ENCODE measurements around the gene GABRB3.

The GABRB3 gene

GRCh38 chr15:26661107-26661506 lies 111.8 kb downstream of the GABRB3 start:
- Histone ChIP-seq H3K9me3 (ENCODE audit: control insufficient read depth, low read length) (no peaks in the 10 kb centered on the region), H3K4me1 (ENCODE audit: control insufficient read depth, insufficient read depth, low read length) (peaks cover 5% of the 10 kb centered on the region), H3K36me3 (ENCODE audit: control insufficient read depth, insufficient read depth, low read length) (no peaks in the 10 kb centered on the region), H3K4me3 (ENCODE audit: insufficient read depth, low read depth, low read length) (no peak overlapping the region), H3K27me3 (ENCODE audit: control insufficient read depth, insufficient read depth, low read length, poor library complexity, severe bottlenecking) (no peaks in the 10 kb centered on the region), H3K27ac (ENCODE audit: insufficient read depth, low read depth, low read length, poor library complexity, severe bottlenecking) (no peak overlapping the region)
- WGBS, 2 experiments, result 95 to 98% methylated on average over 3 of the region's 3 CpGs

- H3K36me3 ChIP-seq (ENCODE audit: control insufficient read depth, insufficient read depth, low read length), result no peaks in the 10 kb centered on the region
- H3K9me3 ChIP-seq (ENCODE audit: control insufficient read depth, low read length), result no peaks in the 10 kb centered on the region
- H3K27ac ChIP-seq (ENCODE audit: insufficient read depth, low read depth, low read length, poor library complexity, severe bottlenecking), result no peak overlapping the region
- no peaks in the 10 kb centered on the region for H3K27me3 ChIP-seq (ENCODE audit: control insufficient read depth, insufficient read depth, low read length, poor library complexity, severe bottlenecking)
- H3K4me3 ChIP-seq (ENCODE audit: insufficient read depth, low read depth, low read length), result no peak overlapping the region
- WGBS, 2 experiments, result 92 to 98% methylated on average over 4 to 5 of the region's 6 CpGs
- H3K4me1 ChIP-seq (ENCODE audit: control insufficient read depth, insufficient read depth, low read length), result peaks cover 5% of the 10 kb centered on the region
Measured at GRCh38 chr15:26660241-26660640, 112.6 kb downstream of the GABRB3 start.

GRCh38 chr15:26658290-26658689 lies 114.6 kb downstream of the GABRB3 start:
- Histone ChIP-seq H3K9me3 (ENCODE audit: control insufficient read depth, low read length) (no peaks in the 10 kb centered on the region), H3K4me3 (ENCODE audit: insufficient read depth, low read depth, low read length) (no peak overlapping the region), H3K27ac (ENCODE audit: insufficient read depth, low read depth, low read length, poor library complexity, severe bottlenecking) (no peak overlapping the region), H3K36me3 (ENCODE audit: control insufficient read depth, insufficient read depth, low read length) (no peaks in the 10 kb centered on the region), H3K4me1 (ENCODE audit: control insufficient read depth, insufficient read depth, low read length) (peaks cover 5% of the 10 kb centered on the region), H3K27me3 (ENCODE audit: control insufficient read depth, insufficient read depth, low read length, poor library complexity, severe bottlenecking) (no peaks in the 10 kb centered on the region)
- WGBS, 2 experiments, result 88 to 99% methylated on average over 2 of the region's 2 CpGs

GRCh38 chr15:26656080-26656479 lies 116.8 kb downstream of the GABRB3 start:
- Histone ChIP-seq H3K27me3 (ENCODE audit: control insufficient read depth, insufficient read depth, low read length, poor library complexity, severe bottlenecking) (no peaks in the 10 kb centered on the region), H3K4me1 (ENCODE audit: control insufficient read depth, insufficient read depth, low read length) (no peaks in the 10 kb centered on the region), H3K36me3 (ENCODE audit: control insufficient read depth, insufficient read depth, low read length) (no peaks in the 10 kb centered on the region), H3K9me3 (ENCODE audit: control insufficient read depth, low read length) (no peaks in the 10 kb centered on the region), H3K27ac (ENCODE audit: insufficient read depth, low read depth, low read length, poor library complexity, severe bottlenecking) (no peak overlapping the region), H3K4me3 (ENCODE audit: insufficient read depth, low read depth, low read length) (no peak overlapping the region)
- WGBS, 2 experiments, result 92 to 95% methylated on average over 6 of the region's 6 CpGs

GRCh38 chr15:26651909-26652308 lies 121.0 kb downstream of the GABRB3 start:
- Histone ChIP-seq H3K27ac (ENCODE audit: insufficient read depth, low read depth, low read length, poor library complexity, severe bottlenecking) (no peak overlapping the region), H3K4me3 (ENCODE audit: insufficient read depth, low read depth, low read length) (no peak overlapping the region), H3K36me3 (ENCODE audit: control insufficient read depth, insufficient read depth, low read length) (no peaks in the 10 kb centered on the region), H3K4me1 (ENCODE audit: control insufficient read depth, insufficient read depth, low read length) (no peaks in the 10 kb centered on the region), H3K27me3 (ENCODE audit: control insufficient read depth, insufficient read depth, low read length, poor library complexity, severe bottlenecking) (no peaks in the 10 kb centered on the region), H3K9me3 (ENCODE audit: control insufficient read depth, low read length) (no peaks in the 10 kb centered on the region)
- WGBS, 2 experiments, result 68 to 73% methylated on average over 1 of the region's 1 CpG

- WGBS, 2 experiments, result 96% methylated on average over 6 of the region's 6 CpGs
- no peaks in the 10 kb centered on the region for H3K36me3 ChIP-seq (ENCODE audit: control insufficient read depth, insufficient read depth, low read length)
- H3K27ac ChIP-seq (ENCODE audit: insufficient read depth, low read depth, low read length, poor library complexity, severe bottlenecking), result no peak overlapping the region
- H3K27me3 ChIP-seq (ENCODE audit: control insufficient read depth, insufficient read depth, low read length, poor library complexity, severe bottlenecking), result no peaks in the 10 kb centered on the region
- no peak overlapping the region for H3K4me3 ChIP-seq (ENCODE audit: insufficient read depth, low read depth, low read length)
- no peaks in the 10 kb centered on the region for H3K9me3 ChIP-seq (ENCODE audit: control insufficient read depth, low read length)
- H3K4me1 ChIP-seq (ENCODE audit: control insufficient read depth, insufficient read depth, low read length), result no peaks in the 10 kb centered on the region
Measured at GRCh38 chr15:26648676-26649075, 124.2 kb downstream of the GABRB3 start.

GRCh38 chr15:26644948-26645347 lies 127.9 kb downstream of the GABRB3 start:
- 92 to 97% methylated on average over 9 of the region's 9 CpGs for WGBS, 2 experiments
- H3K4me1 ChIP-seq (ENCODE audit: control insufficient read depth, insufficient read depth, low read length), result no peaks in the 10 kb centered on the region
- H3K36me3 ChIP-seq (ENCODE audit: control insufficient read depth, insufficient read depth, low read length), result no peaks in the 10 kb centered on the region
- H3K4me3 ChIP-seq (ENCODE audit: insufficient read depth, low read depth, low read length), result no peak overlapping the region
- H3K9me3 ChIP-seq (ENCODE audit: control insufficient read depth, low read length), result no peaks in the 10 kb centered on the region
- H3K27ac ChIP-seq (ENCODE audit: insufficient read depth, low read depth, low read length, poor library complexity, severe bottlenecking), result no peak overlapping the region
- no peaks in the 10 kb centered on the region for H3K27me3 ChIP-seq (ENCODE audit: control insufficient read depth, insufficient read depth, low read length, poor library complexity, severe bottlenecking)

- 93% methylated on average over 6 of the region's 6 CpGs for WGBS, 2 experiments
- Histone ChIP-seq H3K27ac (ENCODE audit: insufficient read depth, low read depth, low read length, poor library complexity, severe bottlenecking) (no peak overlapping the region), H3K4me3 (ENCODE audit: insufficient read depth, low read depth, low read length) (no peak overlapping the region), H3K9me3 (ENCODE audit: control insufficient read depth, low read length) (no peaks in the 10 kb centered on the region), H3K36me3 (ENCODE audit: control insufficient read depth, insufficient read depth, low read length) (no peaks in the 10 kb centered on the region), H3K4me1 (ENCODE audit: control insufficient read depth, insufficient read depth, low read length) (no peaks in the 10 kb centered on the region), H3K27me3 (ENCODE audit: control insufficient read depth, insufficient read depth, low read length, poor library complexity, severe bottlenecking) (no peaks in the 10 kb centered on the region)
Measured at GRCh38 chr15:26641144-26641543, 131.7 kb downstream of the GABRB3 start.

- no peak overlapping the region for H3K27ac ChIP-seq (ENCODE audit: insufficient read depth, low read depth, low read length, poor library complexity, severe bottlenecking)
- H3K4me3 ChIP-seq (ENCODE audit: insufficient read depth, low read depth, low read length), result no peak overlapping the region
- H3K4me1 ChIP-seq (ENCODE audit: control insufficient read depth, insufficient read depth, low read length), result no peaks in the 10 kb centered on the region
- H3K27me3 ChIP-seq (ENCODE audit: control insufficient read depth, insufficient read depth, low read length, poor library complexity, severe bottlenecking), result no peaks in the 10 kb centered on the region
- H3K9me3 ChIP-seq (ENCODE audit: control insufficient read depth, low read length), result no peaks in the 10 kb centered on the region
- WGBS, 2 experiments, result 93 to 95% methylated on average over 5 of the region's 5 CpGs
- no peaks in the 10 kb centered on the region for H3K36me3 ChIP-seq (ENCODE audit: control insufficient read depth, insufficient read depth, low read length)
Measured at GRCh38 chr15:26640601-26641000, 132.3 kb downstream of the GABRB3 start.

- no peak overlapping the region for H3K4me3 ChIP-seq (ENCODE audit: insufficient read depth, low read depth, low read length)
- H3K36me3 ChIP-seq (ENCODE audit: control insufficient read depth, insufficient read depth, low read length), result no peaks in the 10 kb centered on the region
- no peaks in the 10 kb centered on the region for H3K9me3 ChIP-seq (ENCODE audit: control insufficient read depth, low read length)
- 64 to 70% methylated on average over 9 of the region's 9 CpGs for WGBS, 2 experiments
- no peak overlapping the region for H3K27ac ChIP-seq (ENCODE audit: insufficient read depth, low read depth, low read length, poor library complexity, severe bottlenecking)
- no peaks in the 10 kb centered on the region for H3K27me3 ChIP-seq (ENCODE audit: control insufficient read depth, insufficient read depth, low read length, poor library complexity, severe bottlenecking)
- no peaks in the 10 kb centered on the region for H3K4me1 ChIP-seq (ENCODE audit: control insufficient read depth, insufficient read depth, low read length)
Measured at GRCh38 chr15:26639966-26640365, 132.9 kb downstream of the GABRB3 start.

- no peaks in the 10 kb centered on the region for H3K9me3 ChIP-seq (ENCODE audit: control insufficient read depth, low read length)
- peaks cover 6% of the 10 kb centered on the region for H3K4me1 ChIP-seq (ENCODE audit: control insufficient read depth, insufficient read depth, low read length)
- WGBS, 2 experiments, result 93 to 100% methylated on average over 2 of the region's 2 CpGs
- no peaks in the 10 kb centered on the region for H3K36me3 ChIP-seq (ENCODE audit: control insufficient read depth, insufficient read depth, low read length)
- no peak overlapping the region for H3K27ac ChIP-seq (ENCODE audit: insufficient read depth, low read depth, low read length, poor library complexity, severe bottlenecking)
- no peak overlapping the region for H3K4me3 ChIP-seq (ENCODE audit: insufficient read depth, low read depth, low read length)
- no peaks in the 10 kb centered on the region for H3K27me3 ChIP-seq (ENCODE audit: control insufficient read depth, insufficient read depth, low read length, poor library complexity, severe bottlenecking)
Measured at GRCh38 chr15:26635614-26636013, 137.3 kb downstream of the GABRB3 start.
